VCaP (cell line): ENCODE measurements around the gene LY6G5B.

Source experiments
- H3K27ac ChIP-seq: fragments of 450-650 bp; 2 replicates; pipeline ENCODE4 v1.5.1; 2017
- CTCF ChIP-seq: fragments of 450-650 bp; conservative IDR thresholded peaks from 2 replicates; pipeline ENCODE4 v1.5.1; 2017; ENCODE audit warnings: mild to moderate bottlenecking, moderate library complexity

Gene LY6G5B

GRCh38 chr6:31669676-31670075 lies at the start of gene LY6G5B:
Gene LY6G5B (plus strand): TSS chr6:31669976. CDS start chr6:31670951, 975 bp downstream.
- no peak within 1 kb of the TSS for H3K27ac ChIP-seq
- TF ChIP-seq CTCF, result no peak

- H3K27ac ChIP-seq, result peak within 1 kb of the TSS; percentile 95
- no peak for TF ChIP-seq CTCF
These were observed 49.0 kb upstream of the LY6G5B start, which contains the start of gene PRRC2A for GRCh38 chr6:31620586-31621319. Gene PRRC2A (plus strand): TSS chr6:31620715. CDS start chr6:31622790, 2,075 bp downstream.

GRCh38 chr6:31621320-31621939 lies 48.3 kb upstream of the LY6G5B start:
- peak overlapping the region; percentile 95 for H3K27ac ChIP-seq
- no peak for TF ChIP-seq CTCF

- peak overlapping the region; percentile 95 for H3K27ac ChIP-seq
- TF ChIP-seq CTCF, result no peak
These were observed 47.8 kb upstream of the LY6G5B start for GRCh38 chr6:31621991-31622390.

GRCh38 chr6:31622684-31623091 lies 47.1 kb upstream of the LY6G5B start:
- no peak for TF ChIP-seq CTCF
- H3K27ac ChIP-seq, result peak overlapping the region; percentile 95

- no peak for TF ChIP-seq CTCF
- H3K27ac ChIP-seq, result peak overlapping the region; percentile 95
These were observed 45.7 kb upstream of the LY6G5B start for GRCh38 chr6:31624070-31624469.

- no peak for TF ChIP-seq CTCF
- no peak overlapping the region for H3K27ac ChIP-seq
These were observed 42.8 kb upstream of the LY6G5B start for GRCh38 chr6:31626952-31627351.
